Neural progenitor cell (in vitro differentiated cells): Measurements from ENCODE around the gene XIRP1. TPM values are rescaled to one million over a fixed set of nuclear protein-coding genes. Genes with fewer than 3 reads are reported as not detected.

ENCODE experiments used
- DNase-seq: peaks from one replicate; pipeline ENCODE4 v3.0.0-alpha.2; 2016; ENCODE audit warnings: low spot score
- H2AFZ ChIP-seq: fragments of 200-600 bp; sonication (generic); replicated peaks from 2 replicates; pipeline ENCODE4 v1.6.1; 2016; ENCODE audit warnings: antibody characterized with exemption
- H3F3A ChIP-seq: fragments of 200-600 bp; sonication (generic); 2 replicates; pipeline ENCODE4 v1.6.1; 2016; ENCODE audit warnings: antibody characterized with exemption, low read depth
- H3K27ac ChIP-seq: fragments of 200-600 bp; sonication (generic); 2 replicates; pipeline ENCODE4 v1.5.1; 2016; ENCODE audit warnings: mild to moderate bottlenecking
- H3K27me3 ChIP-seq: fragments of 200-600 bp; sonication (generic); 2 replicates; pipeline ENCODE4 v1.6.1; 2016; ENCODE audit warnings: mild to moderate bottlenecking, moderate library complexity
- H3K36me3 ChIP-seq: fragments of 200-600 bp; sonication (generic); 2 replicates; pipeline ENCODE4 v1.5.1; 2016
- H3K4me1 ChIP-seq: fragments of 200-600 bp; sonication (generic); 2 replicates; pipeline ENCODE4 v1.6.1; 2016; ENCODE audit warnings: mixed run types
- H3K4me2 ChIP-seq: fragments of 200-600 bp; sonication (generic); 2 replicates; pipeline ENCODE4 v1.6.1; 2016
- H3K4me3 ChIP-seq: fragments of 200-600 bp; sonication (generic); 2 replicates; pipeline ENCODE4 v1.5.1; 2016
- H3K79me2 ChIP-seq: fragments of 200-600 bp; sonication (generic); 2 replicates; pipeline ENCODE4 v1.6.1; 2016; ENCODE audit warnings: low read depth
- H3K9ac ChIP-seq: fragments of 200-600 bp; sonication (generic); 2 replicates; pipeline ENCODE4 v1.6.1; 2016
- H3K9me3 ChIP-seq: fragments of 200-600 bp; sonication (generic); 2 replicates; pipeline ENCODE4 v1.5.1; 2016; ENCODE audit warnings: low read depth
- H4K20me1 ChIP-seq: fragments of 200-600 bp; sonication (generic); 2 replicates; pipeline ENCODE4 v1.6.1; 2016; ENCODE audit warnings: low read depth
- H3K27ac Mint-ChIP-seq: 3 replicates; pipeline ENCODE4 v1.8.0; 2021; ENCODE audit warnings: mixed read lengths
- H3K27me3 Mint-ChIP-seq: 2 replicates; pipeline ENCODE4 v1.8.0; 2022; ENCODE audit warnings: low read depth, mild to moderate bottlenecking, inconsistent platforms, moderate library complexity, mixed read lengths; ENCODE audit not compliant: insufficient read depth
- H3K36me3 Mint-ChIP-seq: 3 replicates; pipeline ENCODE4 v1.8.0; 2021; ENCODE audit warnings: mixed read lengths
- H3K4me1 Mint-ChIP-seq: 3 replicates; pipeline ENCODE4 v1.8.0; 2021; ENCODE audit warnings: mixed read lengths
- H3K4me3 Mint-ChIP-seq: 3 replicates; pipeline ENCODE4 v1.8.0; 2021; ENCODE audit warnings: mild to moderate bottlenecking, moderate library complexity, mixed read lengths
- H3K9me3 Mint-ChIP-seq: 3 replicates; pipeline ENCODE4 v1.8.0; 2020; ENCODE audit warnings: mixed read lengths
- CTCF ChIP-seq: fragments of 200-600 bp; sonication (generic); IDR thresholded peaks from 2 replicates; pipeline ENCODE4 v1.5.1; 2017; ENCODE audit warnings: antibody characterized with exemption, mild to moderate bottlenecking
- EZH2 ChIP-seq: fragments of 200-600 bp; sonication (generic); IDR thresholded peaks from 2 replicates; pipeline ENCODE4 v1.6.1; 2017; ENCODE audit warnings: antibody characterized with exemption, mild to moderate bottlenecking, moderate library complexity
- EZH2phosphoT487 ChIP-seq: fragments of 200-600 bp; sonication (generic); IDR thresholded peaks from 2 replicates; pipeline ENCODE4 v1.6.1; 2017; ENCODE audit warnings: antibody characterized with exemption
- total RNA-seq: library from RNA; depleted of rRNA; stranded (reverse); fragments of >200 nt; gene quantifications from 2 replicates; pipeline ENCODE4 v1.2.3, GENCODE V29; 2015; ENCODE audit warnings: low replicate concordance

Gene XIRP1
- total RNA-seq, 1 donor from 2014 or later = not detected

GRCh38 chr3:39203860-39204259, 11.5 kb upstream of the XIRP1 start:
- H3K4me3 Mint-ChIP-seq = no peak overlapping the region
- Histone ChIP-seq H3F3A (peaks cover 6% of the 10 kb centered on the region), H3K27me3 (no peaks in the 10 kb centered on the region), H4K20me1 (no peaks in the 10 kb centered on the region), H3K27ac (no peak overlapping the region), H3K79me2 (no peaks in the 10 kb centered on the region), H3K36me3 (no peaks in the 10 kb centered on the region), H3K9ac (no peak overlapping the region), H3K4me2 (no peak overlapping the region), H2AFZ (no peak overlapping the region), H3K4me1 (peaks cover 15% of the 10 kb centered on the region), H3K9me3 (no peaks in the 10 kb centered on the region), H3K4me3 (no peak overlapping the region)
- no peaks in the 10 kb centered on the region for H3K27me3 Mint-ChIP-seq
- peaks cover 7% of the 10 kb centered on the region for H3K4me1 Mint-ChIP-seq
- TF ChIP-seq CTCF (no peak), EZH2 (no peak), EZH2phosphoT487 (no peak)
- H3K27ac Mint-ChIP-seq = no peak overlapping the region
- no peaks in the 10 kb centered on the region for H3K9me3 Mint-ChIP-seq
- DNase-seq = no peak
- H3K36me3 Mint-ChIP-seq = no peaks in the 10 kb centered on the region

- no peaks in the 10 kb centered on the region for H3K79me2 ChIP-seq
- H3K27me3 ChIP-seq = no peaks in the 10 kb centered on the region
- TF ChIP-seq EZH2phosphoT487 (no peak), CTCF (no peak), EZH2 (no peak)
- no peaks in the 10 kb centered on the region for H3K9me3 ChIP-seq
- H3K4me2 ChIP-seq = no peak overlapping the region
- H2AFZ ChIP-seq = no peak overlapping the region
- no peaks in the 10 kb centered on the region for H3K9me3 Mint-ChIP-seq
- no peak for DNase-seq
- no peak overlapping the region for H3K27ac ChIP-seq
- no peak overlapping the region for H3K27ac Mint-ChIP-seq
- peaks cover 6% of the 10 kb centered on the region for H3F3A ChIP-seq
- peaks cover 12% of the 10 kb centered on the region for H3K4me1 ChIP-seq
- no peak overlapping the region for H3K9ac ChIP-seq
- no peaks in the 10 kb centered on the region for H3K36me3 ChIP-seq
- H3K4me1 Mint-ChIP-seq = peaks cover 7% of the 10 kb centered on the region
- no peaks in the 10 kb centered on the region for H3K36me3 Mint-ChIP-seq
- H3K4me3 Mint-ChIP-seq = no peak overlapping the region
- H4K20me1 ChIP-seq = no peaks in the 10 kb centered on the region
- no peak overlapping the region for H3K4me3 ChIP-seq
- peaks cover 2% of the 10 kb centered on the region for H3K27me3 Mint-ChIP-seq
Observed at GRCh38 chr3:39203402-39203801, 11.0 kb upstream of the XIRP1 start.

- no peak overlapping the region for H2AFZ ChIP-seq
- no peaks in the 10 kb centered on the region for H3K4me1 Mint-ChIP-seq
- H3K4me2 ChIP-seq = no peak overlapping the region
- no peaks in the 10 kb centered on the region for H3K36me3 ChIP-seq
- H3K9me3 Mint-ChIP-seq = no peaks in the 10 kb centered on the region
- H3K27me3 ChIP-seq = no peaks in the 10 kb centered on the region
- DNase-seq = no peak
- H3K4me3 Mint-ChIP-seq = no peak overlapping the region
- no peak overlapping the region for H3K27ac ChIP-seq
- H3K36me3 Mint-ChIP-seq = no peaks in the 10 kb centered on the region
- H3K4me1 ChIP-seq = no peaks in the 10 kb centered on the region
- no peak overlapping the region for H3K4me3 ChIP-seq
- TF ChIP-seq CTCF = no peak
- TF ChIP-seq EZH2 = no peak
- TF ChIP-seq EZH2phosphoT487 = no peak
- H3K27me3 Mint-ChIP-seq = peaks cover 5% of the 10 kb centered on the region
- no peaks in the 10 kb centered on the region for H3F3A ChIP-seq
- H3K9me3 ChIP-seq = no peaks in the 10 kb centered on the region
- H3K79me2 ChIP-seq = no peaks in the 10 kb centered on the region
- H3K9ac ChIP-seq = no peak overlapping the region
- no peak overlapping the region for H3K27ac Mint-ChIP-seq
- H4K20me1 ChIP-seq = no peaks in the 10 kb centered on the region
Observed at GRCh38 chr3:39202094-39202493, 9.7 kb upstream of the XIRP1 start.
